GM18519 (cell line): ENCODE data around the gene SRPX2.
A peak's percentile ranks its signal among the peaks of the same experiment; 100 is the strongest.

Experiments used
- ATAC-seq: cut with Tn5 transposase; IDR thresholded peaks from one replicate; pipeline ENCODE4 v1.9.1; 2021; ENCODE audit warnings: mild to moderate bottlenecking, moderate library complexity; ENCODE audit not compliant: unreplicated experiment, low FRiP score

The SRPX2 gene, protein sequence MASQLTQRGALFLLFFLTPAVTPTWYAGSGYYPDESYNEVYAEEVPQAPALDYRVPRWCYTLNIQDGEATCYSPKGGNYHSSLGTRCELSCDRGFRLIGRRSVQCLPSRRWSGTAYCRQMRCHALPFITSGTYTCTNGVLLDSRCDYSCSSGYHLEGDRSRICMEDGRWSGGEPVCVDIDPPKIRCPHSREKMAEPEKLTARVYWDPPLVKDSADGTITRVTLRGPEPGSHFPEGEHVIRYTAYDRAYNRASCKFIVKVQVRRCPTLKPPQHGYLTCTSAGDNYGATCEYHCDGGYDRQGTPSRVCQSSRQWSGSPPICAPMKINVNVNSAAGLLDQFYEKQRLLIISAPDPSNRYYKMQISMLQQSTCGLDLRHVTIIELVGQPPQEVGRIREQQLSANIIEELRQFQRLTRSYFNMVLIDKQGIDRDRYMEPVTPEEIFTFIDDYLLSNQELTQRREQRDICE

GRCh38 chrX:100643956-100644860, at the start of gene SRPX2:
SRPX2 (plus strand) TSS chrX:100644199; CDS start chrX:100646323, 2,124 bp downstream.
- peak; percentile 44 for ATAC-seq

DNA sequence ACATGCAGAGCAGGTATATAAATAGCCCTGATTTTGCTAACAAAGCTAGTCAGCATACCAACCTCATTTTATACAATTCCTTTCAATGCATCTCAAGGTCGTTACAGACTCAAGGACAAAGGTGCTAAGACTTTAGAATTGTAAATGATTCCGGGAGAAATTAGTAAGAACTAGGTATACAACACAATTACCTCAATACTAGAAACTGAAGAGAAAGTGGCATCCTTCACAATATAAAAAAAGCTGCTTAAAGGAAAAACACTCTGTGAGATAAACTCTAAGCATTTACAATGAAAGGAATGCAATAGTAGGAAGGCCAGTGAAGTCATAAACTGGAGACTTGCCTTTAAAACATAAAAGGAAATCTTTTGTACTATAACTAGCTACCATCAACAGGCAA, 47.4 kb upstream of the SRPX2 start:
- ATAC-seq: no peak

- no peak for ATAC-seq
These were observed 44.5 kb upstream of the SRPX2 start for GRCh38 chrX:100599456-100599855.

GRCh38 chrX:100600340-100600739, 43.7 kb upstream of the SRPX2 start:
- no peak for ATAC-seq

DNA sequence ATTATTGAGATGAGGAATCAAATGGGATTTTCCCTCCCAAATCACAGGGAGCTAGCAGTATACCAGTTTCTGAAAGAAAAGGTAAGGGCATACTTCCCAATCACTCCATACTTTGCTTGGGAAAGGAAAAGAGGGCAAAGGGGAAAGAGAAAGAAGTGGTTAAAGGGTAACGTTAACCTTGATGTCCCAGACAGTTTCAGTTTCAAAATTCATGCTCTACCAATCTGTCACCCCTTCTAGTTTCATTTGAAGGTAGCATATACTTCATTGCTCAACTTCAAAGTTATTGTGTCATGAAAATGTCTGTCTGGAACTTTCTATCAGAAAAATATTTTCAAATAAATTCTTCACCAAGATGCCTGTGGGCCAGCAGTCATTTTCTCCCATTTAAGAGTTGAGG, 43.2 kb upstream of the SRPX2 start:
- ATAC-seq: no peak

- no peak for ATAC-seq
These were observed 37.2 kb upstream of the SRPX2 start for GRCh38 chrX:100606753-100607152.

GRCh38 chrX:100609591-100609990, 34.4 kb upstream of the SRPX2 start:
- ATAC-seq: no peak

DNA sequence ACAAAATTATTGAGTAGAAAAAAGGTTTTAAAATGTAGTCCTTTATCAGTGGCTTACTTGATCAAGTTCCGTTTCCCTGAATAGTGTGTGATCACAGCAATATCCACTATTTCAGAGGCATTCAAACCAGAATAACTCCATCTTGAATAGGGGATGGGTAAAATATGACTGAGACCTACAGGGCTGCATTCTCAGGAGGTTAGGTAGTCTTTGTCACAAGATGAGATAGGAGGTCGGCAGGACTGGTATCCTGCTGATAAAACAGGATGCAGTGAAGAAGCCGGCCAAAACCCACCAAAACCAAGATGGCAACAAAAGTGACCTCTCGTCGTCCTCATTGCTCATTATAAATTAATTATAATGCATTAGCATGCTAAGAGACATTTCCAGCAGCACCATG, 32.0 kb upstream of the SRPX2 start:
- ATAC-seq: no peak

DNA sequence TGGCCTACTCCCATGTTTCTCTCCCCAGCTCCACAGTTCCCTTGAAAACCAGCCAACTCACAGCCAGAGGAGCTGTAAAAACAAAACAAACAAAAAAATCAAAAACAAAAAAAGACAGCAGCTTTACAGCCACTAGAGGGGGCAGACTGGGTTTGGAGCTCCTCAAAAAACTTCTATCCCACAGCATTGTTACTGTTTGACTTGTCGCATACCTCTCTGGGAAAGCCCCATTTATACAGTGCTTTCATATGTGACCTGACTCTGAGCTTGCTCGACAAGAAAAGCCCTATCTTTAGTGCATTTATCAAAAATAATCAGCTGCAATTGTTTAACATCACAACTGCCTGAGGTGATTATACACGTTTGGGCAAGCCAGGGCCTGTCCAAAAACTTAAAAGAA, 29.0 kb upstream of the SRPX2 start:
- ATAC-seq: peak; percentile 98

DNA sequence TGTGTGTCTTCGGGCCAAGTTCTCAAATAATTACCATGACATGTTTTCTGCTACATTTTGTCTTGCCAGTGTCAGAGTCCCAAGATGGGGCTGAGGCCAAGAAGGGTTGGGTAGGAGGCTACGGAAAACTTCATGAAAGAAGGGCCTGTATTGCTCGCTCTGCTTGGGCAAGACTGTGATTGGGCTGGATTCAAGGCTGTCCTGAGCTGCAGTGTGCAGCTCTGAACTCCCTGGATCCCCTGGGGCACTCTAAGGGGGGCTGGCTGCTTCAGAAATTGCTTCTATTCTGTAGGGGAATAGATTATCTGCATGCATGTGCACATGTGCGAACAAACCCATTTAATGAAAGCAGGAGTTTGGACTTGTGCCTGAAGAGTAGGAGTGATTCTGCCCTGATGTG, 21.0 kb upstream of the SRPX2 start:
- no peak for ATAC-seq

DNA sequence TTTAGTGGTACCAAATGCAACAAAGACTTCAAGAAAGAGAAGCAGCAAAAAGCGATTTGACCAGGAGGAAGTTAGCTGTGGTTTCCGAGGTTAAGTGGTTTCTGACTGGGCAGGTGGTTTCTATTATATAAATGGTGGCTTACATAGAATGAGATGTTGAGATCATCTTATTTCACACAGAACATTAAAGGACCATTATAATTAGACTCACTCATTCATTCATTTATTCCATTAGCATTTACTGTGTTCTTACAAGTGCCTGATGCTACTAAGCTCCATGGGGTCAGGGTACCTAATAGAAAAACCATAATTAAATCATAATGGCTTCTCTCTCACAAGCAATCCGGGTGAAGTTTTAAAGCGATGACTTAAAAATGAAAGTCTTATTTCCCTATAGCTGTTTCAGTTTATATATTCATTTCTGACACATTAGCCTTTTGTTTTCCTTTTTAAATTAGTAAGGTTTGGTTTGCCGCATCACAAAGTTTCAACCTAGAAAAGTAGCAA, 18.0 kb upstream of the SRPX2 start:
- ATAC-seq: peak; percentile 92

GRCh38 chrX:100635040-100635439, 9.0 kb upstream of the SRPX2 start:
- ATAC-seq: no peak

DNA sequence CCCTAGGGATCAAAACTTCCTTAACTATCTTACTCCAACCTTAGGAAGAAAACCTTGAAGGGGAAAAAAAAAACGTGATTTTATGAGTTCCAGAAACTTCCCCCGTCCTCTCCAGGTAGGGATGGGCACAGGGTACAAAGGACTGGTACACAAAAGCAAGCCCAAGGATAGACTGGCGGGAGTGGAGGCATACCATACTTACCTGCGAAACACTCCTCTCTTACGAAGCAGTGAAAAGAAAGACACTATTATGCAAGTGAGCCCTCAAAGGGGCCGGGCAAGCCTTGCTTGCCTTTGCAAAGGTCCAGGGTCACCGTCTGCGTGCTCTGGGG, 8.0 kb upstream of the SRPX2 start:
- no peak for ATAC-seq

- peak; percentile 98 for ATAC-seq
These were observed 7.5 kb upstream of the SRPX2 start, which contains the start of gene TSPAN6 for GRCh38 chrX:100636321-100636991. TSPAN6 (minus strand) TSS chrX:100636806; CDS start chrX:100636694, 112 bp downstream.

- ATAC-seq: no peak
These were observed 1.7 kb upstream of the SRPX2 start for GRCh38 chrX:100642290-100642689.

GRCh38 chrX:100643212-100643611, 787 bp upstream of the SRPX2 start:
- ATAC-seq: no peak

GRCh38 chrX:100645106-100645505, 1.1 kb downstream of the SRPX2 start:
- ATAC-seq: no peak

DNA sequence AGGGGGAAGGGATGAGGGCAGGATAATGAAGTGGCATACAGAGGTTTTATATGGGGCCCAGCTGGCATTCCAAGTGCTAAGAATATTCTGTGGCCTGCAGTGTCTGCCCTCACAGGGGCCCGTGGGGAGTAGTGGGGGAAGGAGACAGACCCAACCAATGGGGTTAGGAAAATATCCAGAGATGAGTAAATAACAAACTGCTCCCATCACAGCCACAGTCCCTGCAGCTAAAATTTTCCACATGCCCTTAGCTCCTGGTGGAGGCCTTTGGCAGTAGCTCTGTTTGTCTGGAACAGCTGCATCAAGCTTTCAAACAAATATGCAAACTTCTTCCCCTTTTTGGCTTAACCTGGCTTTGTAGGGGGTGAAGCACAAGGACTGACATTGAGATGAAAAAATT, 3.1 kb downstream of the SRPX2 start:
- no peak for ATAC-seq

GRCh38 chrX:100647739-100648138, 3.7 kb downstream of the SRPX2 start:
- no peak for ATAC-seq
